Daoy (cell line): ENCODE measurements around the gene CD300A. TPM values are rescaled to one million over a fixed set of nuclear protein-coding genes. Genes with fewer than 3 reads are reported as not detected.
A peak's percentile ranks its signal among the peaks of the same experiment; 100 is the strongest.

ENCODE experiments used
- DNase-seq: peaks from one replicate; pipeline ENCODE4 v3.0.0-alpha.2; 2015; ENCODE audit warnings: low read depth
- total RNA-seq: library from RNA; depleted of rRNA; stranded (reverse); fragments of >200 nt; shearing (Covaris generic); gene quantifications from 2 replicates; pipeline ENCODE4 v1.2.3, GENCODE V29; 2014

CD300A gene
- total RNA-seq, 1 experiment from 2014 or later: not detected

DNA sequence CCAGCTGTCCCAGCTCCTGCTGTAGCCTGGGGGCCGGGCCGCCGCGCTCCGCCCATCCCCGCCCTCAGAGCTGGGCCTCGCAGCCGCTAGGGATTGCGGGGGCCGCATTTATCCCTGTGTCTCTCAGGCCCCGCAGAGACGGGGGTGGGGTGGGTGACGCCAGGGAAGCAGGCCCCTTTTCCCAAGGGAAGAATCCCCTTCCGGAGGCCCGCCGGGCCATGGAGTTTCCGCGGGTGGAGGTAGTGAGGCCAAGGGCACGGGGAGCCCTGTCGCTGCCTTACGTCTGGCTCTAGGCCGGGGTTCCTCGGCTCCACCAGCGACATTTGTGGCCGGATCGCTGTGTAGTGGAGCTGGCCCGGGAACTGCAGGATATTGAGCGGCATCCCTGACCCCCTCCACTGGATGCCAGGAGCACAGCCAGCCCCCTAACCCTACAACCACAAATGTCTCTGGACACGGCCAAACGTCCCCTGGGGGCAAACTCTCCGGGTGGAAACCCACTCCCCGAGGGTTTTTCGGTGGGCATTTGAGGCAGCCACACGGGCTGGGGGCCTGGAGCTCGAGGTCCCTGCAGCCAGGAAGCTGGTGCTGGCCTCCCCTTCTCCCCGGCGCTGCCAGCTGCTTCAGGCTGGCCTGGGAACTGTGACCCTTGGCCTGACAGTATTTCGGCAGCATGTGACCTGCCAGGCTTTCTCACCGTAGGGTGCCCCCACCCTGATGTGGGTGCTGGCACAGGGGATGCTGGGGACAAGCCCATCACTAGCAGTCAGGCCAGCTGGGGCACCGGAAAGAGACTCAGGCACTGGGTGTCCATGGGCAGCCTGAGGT, 12.0 kb upstream of the CD300A start:
- DNase-seq: peak; percentile 92

DNA sequence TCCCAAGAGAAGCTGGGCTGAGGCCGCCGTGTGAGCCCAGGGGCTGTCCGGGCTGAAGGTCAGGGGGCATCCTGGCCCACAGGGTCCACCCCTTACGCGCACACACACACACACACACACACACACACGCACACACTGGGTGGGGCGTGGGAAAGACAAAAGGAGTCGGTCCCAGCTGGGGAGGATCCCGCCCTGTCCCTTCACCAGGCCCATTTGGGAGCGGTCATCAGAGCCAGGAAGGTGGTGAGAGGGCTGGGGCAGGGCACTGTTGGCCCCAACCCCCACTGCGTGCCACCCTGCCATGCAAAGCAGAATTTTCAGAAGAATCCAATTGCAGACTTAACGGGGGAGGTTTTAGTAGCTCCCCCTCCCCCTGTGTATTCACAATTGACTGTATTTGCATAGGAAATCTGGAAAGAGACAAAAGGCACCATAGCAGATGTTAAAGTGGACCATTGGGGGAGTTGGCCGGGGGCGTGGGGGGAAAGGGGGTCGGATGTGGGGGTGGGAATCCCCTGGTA, 11.3 kb upstream of the CD300A start:
- DNase-seq: no peak

DNA sequence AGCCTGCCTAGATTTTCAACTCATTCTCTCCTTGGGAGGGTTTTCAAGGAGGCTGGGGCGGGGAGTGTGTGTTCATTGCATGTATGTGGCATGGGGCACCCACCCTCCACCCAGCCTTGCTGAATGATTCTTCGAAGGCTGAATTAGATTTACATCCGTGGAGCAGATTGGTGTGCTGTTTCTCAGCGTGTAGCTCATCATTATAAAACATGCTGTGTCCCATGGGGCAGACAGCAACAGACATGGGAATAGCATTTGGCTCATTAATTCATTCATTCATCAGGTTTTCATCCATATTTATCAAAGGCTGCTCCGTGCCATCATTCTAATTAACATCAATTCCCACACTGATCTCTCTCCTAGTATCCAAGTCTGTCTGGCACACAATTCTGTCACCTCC, 10.6 kb upstream of the CD300A start:
- no peak for DNase-seq

DNA sequence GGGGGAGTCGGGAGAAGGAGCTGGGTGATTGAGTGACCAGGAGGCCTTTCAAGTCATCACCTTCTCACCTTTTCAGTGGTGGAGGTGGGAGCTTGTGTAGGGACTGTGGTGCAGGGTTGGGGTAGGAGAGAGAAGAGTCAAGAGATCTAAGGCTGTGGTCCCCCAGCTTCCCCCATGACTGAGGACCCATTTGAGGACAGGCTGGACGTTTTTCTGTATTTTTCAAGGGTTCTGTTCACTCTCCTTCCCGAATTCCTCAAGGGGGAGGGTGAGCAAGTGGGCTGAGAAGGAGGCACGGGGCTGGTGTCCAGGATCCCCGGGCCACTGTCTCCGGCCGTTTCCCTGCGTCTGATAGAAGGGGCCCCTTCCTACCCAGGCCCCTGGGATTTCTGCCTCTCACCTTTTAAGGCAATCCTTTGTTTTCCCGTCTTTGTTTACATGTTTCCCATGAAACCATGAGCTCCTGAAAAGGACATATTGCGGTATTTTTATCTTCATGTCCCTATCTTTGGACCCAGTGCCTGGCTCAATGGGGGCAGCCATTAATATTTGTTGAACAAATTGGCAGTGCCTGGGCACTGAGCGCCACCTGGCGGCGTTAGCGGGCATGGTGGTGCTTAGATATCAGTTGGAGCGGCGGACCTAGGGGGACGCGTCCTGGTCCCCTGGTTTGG, 9.2 kb upstream of the CD300A start:
- peak; percentile 79 for DNase-seq

- DNase-seq: no peak
Measured at GRCh38 chr17:74457820-74458166, 8.6 kb upstream of the CD300A start.

GRCh38 chr17:74458835-74459234, 7.6 kb upstream of the CD300A start:
- no peak for DNase-seq

DNA sequence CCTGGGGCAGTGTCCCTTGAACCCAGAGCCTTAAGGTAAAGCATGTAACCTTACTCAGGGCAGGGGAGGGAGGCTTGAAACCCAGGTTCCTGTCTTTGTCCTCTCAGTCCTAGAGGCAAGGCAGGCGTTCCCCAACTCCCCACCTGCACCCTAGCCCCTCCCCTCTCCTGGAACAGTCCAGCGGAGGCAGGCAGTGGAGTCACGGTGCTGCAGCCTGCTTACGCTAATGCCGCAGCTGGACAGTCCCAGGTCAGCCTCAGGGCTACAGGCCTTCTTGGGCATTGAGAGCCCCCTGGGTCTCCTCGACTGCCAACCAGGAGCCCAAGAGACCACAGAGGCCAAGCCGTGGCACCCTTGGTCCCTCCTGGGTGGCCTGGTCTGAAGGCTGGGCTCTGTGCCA, 6.8 kb upstream of the CD300A start:
- no peak for DNase-seq

DNA sequence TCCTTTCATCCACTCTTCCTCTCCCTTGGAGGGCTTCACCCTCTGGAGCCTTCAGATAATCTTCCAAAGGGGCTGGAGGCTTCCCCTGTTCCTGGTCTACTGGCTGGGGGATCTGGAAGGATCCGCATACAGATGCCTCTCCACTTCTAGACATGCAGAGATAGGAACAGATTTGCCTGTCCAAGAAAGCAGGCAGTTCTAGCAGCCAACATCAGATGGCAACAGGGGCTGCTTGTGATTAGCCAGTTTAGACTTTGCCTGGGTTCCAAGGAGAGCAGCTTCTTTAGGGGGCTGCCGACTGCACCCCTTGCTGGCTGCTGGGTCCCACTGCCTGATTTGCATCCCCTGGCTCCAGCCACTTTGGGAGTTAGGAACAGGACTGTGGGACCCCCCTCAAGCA, 6.2 kb upstream of the CD300A start:
- DNase-seq: no peak

GRCh38 chr17:74460996-74461395, 5.4 kb upstream of the CD300A start:
- DNase-seq: no peak

- DNase-seq: no peak
Measured at GRCh38 chr17:74461611-74462010, 4.8 kb upstream of the CD300A start.

- no peak for DNase-seq
Measured at GRCh38 chr17:74464730-74465377, 1.6 kb upstream of the CD300A start.

DNA sequence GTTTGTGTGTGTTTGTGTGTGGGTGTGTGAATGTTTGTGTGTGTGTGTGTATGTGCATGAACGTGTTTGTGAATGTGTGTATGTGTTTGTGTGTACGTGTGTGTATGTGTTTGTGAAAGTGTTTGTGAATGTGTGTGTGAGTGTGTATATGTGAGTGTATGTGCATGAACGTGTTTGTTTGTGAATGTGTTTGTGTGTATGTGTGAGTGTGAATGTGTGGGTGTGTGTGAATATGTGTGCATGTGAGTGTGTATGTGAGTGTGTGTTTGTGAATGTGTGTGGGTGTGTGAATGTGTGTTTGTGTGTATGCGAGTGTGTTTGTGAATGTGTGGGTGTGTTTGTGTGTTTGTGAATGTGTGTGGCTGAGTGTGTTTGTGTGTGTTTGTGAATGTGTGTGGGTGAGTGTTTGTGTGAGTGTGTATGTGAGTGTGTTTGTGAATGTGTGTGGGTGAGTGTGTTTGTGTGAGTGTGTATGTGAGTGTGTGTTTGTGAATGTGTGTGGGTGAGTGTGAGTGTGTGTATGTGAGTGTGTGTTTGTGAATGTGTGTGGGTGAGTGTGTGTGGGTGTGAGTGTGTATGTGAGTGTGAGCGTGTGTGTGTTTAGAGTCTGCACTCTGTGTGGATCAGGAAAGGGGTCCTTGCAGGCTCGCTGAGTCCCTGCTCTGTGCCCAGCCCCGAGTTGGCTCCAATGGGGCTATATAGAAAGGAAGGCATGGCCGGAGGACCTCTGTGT, 890 bp upstream of the CD300A start:
- DNase-seq: no peak

- DNase-seq: no peak
Measured at GRCh38 chr17:74466828-74467184, 372 bp downstream of the CD300A start.

DNA sequence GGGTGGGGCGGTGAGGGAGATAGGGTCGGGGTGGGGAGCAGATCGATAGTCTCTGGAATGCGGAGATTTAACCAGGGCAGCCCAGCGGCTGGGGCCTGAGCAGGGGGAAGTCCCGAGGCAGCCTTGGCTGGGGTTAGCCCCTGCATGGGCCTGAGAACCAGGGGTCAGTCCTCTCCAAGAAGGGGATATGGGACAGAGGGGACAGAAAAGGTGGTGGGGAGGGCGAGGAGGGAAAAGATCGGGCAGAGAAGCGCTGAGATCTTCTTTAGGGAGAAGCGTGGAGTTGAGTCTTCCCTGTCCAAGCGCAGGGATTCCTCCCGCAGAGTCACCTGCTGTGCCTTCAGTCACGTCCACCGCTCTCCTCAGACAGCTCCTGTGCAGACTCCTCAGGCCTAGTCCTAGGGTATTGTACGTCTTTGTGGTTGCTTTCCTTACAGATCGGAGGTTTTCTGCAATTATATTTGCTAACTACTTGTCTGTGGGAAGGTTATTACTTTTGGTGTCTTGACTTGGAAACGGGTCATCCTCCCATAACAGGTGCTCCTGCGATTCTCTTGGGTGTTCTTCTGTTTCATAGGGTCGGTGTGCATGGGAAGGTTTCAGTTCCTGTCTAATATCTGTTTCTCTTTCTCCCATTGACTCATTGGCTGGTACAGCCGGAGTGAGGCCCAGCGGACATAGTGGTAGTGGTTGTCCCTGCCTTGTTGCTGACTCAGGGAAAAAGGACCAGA, 952 bp downstream of the CD300A start:
- no peak for DNase-seq

- no peak for DNase-seq
Measured at GRCh38 chr17:74471341-74471740, 4.9 kb downstream of the CD300A start.

- no peak for DNase-seq
Measured at GRCh38 chr17:74472890-74473289, 6.5 kb downstream of the CD300A start.

DNA sequence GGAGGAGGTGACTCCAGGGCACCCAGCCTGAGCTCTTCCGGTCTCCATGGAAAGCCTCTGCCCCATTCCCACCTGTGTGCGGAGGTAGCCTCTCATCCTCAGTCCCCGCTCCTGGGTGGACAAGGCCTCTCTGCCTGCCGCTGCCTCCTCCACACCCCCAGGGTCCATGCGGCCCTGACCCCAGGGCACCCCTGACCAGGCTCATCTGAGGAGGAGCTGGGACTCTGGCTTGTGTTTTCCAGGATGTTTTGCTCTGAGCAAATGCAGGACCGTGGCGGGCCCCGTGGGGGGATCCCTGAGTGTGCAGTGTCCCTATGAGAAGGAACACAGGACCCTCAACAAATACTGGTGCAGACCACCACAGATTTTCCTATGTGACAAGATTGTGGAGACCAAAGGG, 6.9 kb downstream of the CD300A start:
- no peak for DNase-seq

- no peak for DNase-seq
Measured at GRCh38 chr17:74474043-74474792, 7.8 kb downstream of the CD300A start.

GRCh38 chr17:74475189-74475588, 8.8 kb downstream of the CD300A start:
- no peak for DNase-seq

GRCh38 chr17:74477411-74477810, 11.0 kb downstream of the CD300A start:
- DNase-seq: no peak
